ENCODE measurements around the gene TOMM70.

- TF ChIP-seq CTCF (IDR thresholded peaks at IDR 0.05) (no peak), POLR2A (IDR thresholded peaks at IDR 0.05) (no peak)
Observed at GRCh38 chr3:100436951-100437350, 36.1 kb upstream of the TOMM70 start.
